H9 (cell line): Measurements from ENCODE around the gene TRIM9. TPM values are rescaled to one million over a fixed set of nuclear protein-coding genes. Genes with fewer than 3 reads are reported as not detected.

Source experiments
- DNase-seq: peaks from one replicate; pipeline ENCODE4 v3.0.0-alpha.2; 2017
- H2AFZ ChIP-seq: one replicate; pipeline ENCODE4 v1.6.1; 2013; ENCODE audit warnings: mild to moderate bottlenecking, low read length, control low read depth, moderate library complexity
- H2AK5ac ChIP-seq: 2 replicates; pipeline ENCODE4 v1.6.1; 2013; ENCODE audit warnings: low read length, control low read depth, mixed read lengths; ENCODE audit not compliant: insufficient read length
- H2BK120ac ChIP-seq: one replicate; pipeline ENCODE4 v1.6.1; 2013; ENCODE audit warnings: low read depth, mild to moderate bottlenecking, low read length, control low read depth, inconsistent platforms; ENCODE audit not compliant: poor library complexity, severe bottlenecking
- H2BK12ac ChIP-seq: 2 replicates; pipeline ENCODE4 v1.6.1; 2013; ENCODE audit warnings: low read length, control low read depth, mixed read lengths, low read depth; ENCODE audit not compliant: insufficient read length
- H2BK15ac ChIP-seq: 2 replicates; pipeline ENCODE4 v1.6.1; 2013; ENCODE audit warnings: low read depth, low read length, control low read depth
- H2BK20ac ChIP-seq: one replicate; pipeline ENCODE4 v1.6.1; 2013; ENCODE audit warnings: low read depth, mild to moderate bottlenecking, low read length, control low read depth, inconsistent platforms; ENCODE audit not compliant: poor library complexity, severe bottlenecking
- H2BK5ac ChIP-seq: 2 replicates; pipeline ENCODE4 v1.6.1; 2013; ENCODE audit warnings: low read length, control low read depth, mixed read lengths; ENCODE audit not compliant: insufficient read length
- H3K14ac ChIP-seq: 2 replicates; pipeline ENCODE4 v1.6.1; 2013; ENCODE audit warnings: low read length, control low read depth; ENCODE audit not compliant: insufficient read depth
- H3K18ac ChIP-seq: 2 replicates; pipeline ENCODE4 v1.6.1; 2013; ENCODE audit warnings: low read depth, mild to moderate bottlenecking, mixed read lengths, low read length, control low read depth; ENCODE audit not compliant: insufficient read length
- H3K23ac ChIP-seq: 2 replicates; pipeline ENCODE4 v1.6.1; 2013; ENCODE audit warnings: low read length, control low read depth, mixed read lengths, low read depth; ENCODE audit not compliant: insufficient read length
- H3K23me2 ChIP-seq: 2 replicates; pipeline ENCODE4 v1.6.1; 2013; ENCODE audit warnings: low read depth, mild to moderate bottlenecking, mixed read lengths, low read length, control low read depth; ENCODE audit not compliant: insufficient read length, poor library complexity, severe bottlenecking
- H3K27ac ChIP-seq: 2 replicates; pipeline ENCODE4 v1.5.1; 2013; ENCODE audit warnings: low read length, control low read depth, mixed read lengths, low read depth; ENCODE audit not compliant: insufficient read length
- H3K27me3 ChIP-seq: 2 replicates; pipeline ENCODE4 v1.6.1; 2013; ENCODE audit warnings: low read length, control low read depth, inconsistent platforms; ENCODE audit not compliant: insufficient read depth
- H3K4ac ChIP-seq: 2 replicates; pipeline ENCODE4 v1.6.1; 2013; ENCODE audit warnings: low read depth, mild to moderate bottlenecking, control low read depth, inconsistent platforms, low read length, moderate library complexity
- H3K4me1 ChIP-seq: 2 replicates; pipeline ENCODE4 v1.6.1; 2013; ENCODE audit warnings: low read length, control low read depth, inconsistent platforms; ENCODE audit not compliant: insufficient read depth
- H3K4me2 ChIP-seq: 2 replicates; pipeline ENCODE4 v1.6.1; 2013; ENCODE audit warnings: low read length, control low read depth, mixed read lengths; ENCODE audit not compliant: insufficient read length, insufficient read depth
- H3K56ac ChIP-seq: 2 replicates; pipeline ENCODE4 v1.6.1; 2013; ENCODE audit warnings: low read depth, mild to moderate bottlenecking, mixed read lengths, low read length, control low read depth; ENCODE audit not compliant: insufficient read length
- H3K79me1 ChIP-seq: 2 replicates; pipeline ENCODE4 v1.6.1; 2013; ENCODE audit warnings: low read depth, mild to moderate bottlenecking, moderate library complexity, low read length, control low read depth, inconsistent platforms; ENCODE audit not compliant: insufficient read depth, poor library complexity, severe bottlenecking
- H3K79me2 ChIP-seq: 2 replicates; pipeline ENCODE4 v1.6.1; 2013; ENCODE audit warnings: low read length, control low read depth, inconsistent platforms; ENCODE audit not compliant: insufficient read depth
- H3K9ac ChIP-seq: 2 replicates; pipeline ENCODE4 v1.6.1; 2013; ENCODE audit warnings: low read length, control low read depth, mixed read lengths; ENCODE audit not compliant: insufficient read length; ENCODE audit errors: extremely low read depth
- H3K9me3 ChIP-seq: one replicate; pipeline ENCODE4 v1.6.1; 2013; ENCODE audit warnings: low read depth, low read length, inconsistent platforms; ENCODE audit not compliant: control insufficient read depth
- H3T11ph ChIP-seq: one replicate; pipeline ENCODE4 v1.6.1; 2013; ENCODE audit warnings: mild to moderate bottlenecking, low read length, control low read depth, inconsistent platforms
- H4K20me1 ChIP-seq: one replicate; pipeline ENCODE4 v1.6.1; 2013; ENCODE audit not compliant: control insufficient read depth, insufficient read length, insufficient read depth
- H4K5ac ChIP-seq: 2 replicates; pipeline ENCODE4 v1.6.1; 2013; ENCODE audit warnings: low read depth, mild to moderate bottlenecking, mixed read lengths, low read length, control low read depth; ENCODE audit not compliant: insufficient read length
- H4K8ac ChIP-seq: replicated peaks from 2 replicates; pipeline ENCODE4 v1.6.1; 2013; ENCODE audit warnings: low read length, control low read depth, mixed read lengths, low read depth; ENCODE audit not compliant: insufficient read length
- H4K91ac ChIP-seq: 2 replicates; pipeline ENCODE4 v1.6.1; 2013; ENCODE audit warnings: low read depth, mild to moderate bottlenecking, moderate library complexity, mixed read lengths, low read length, control low read depth; ENCODE audit not compliant: insufficient read length
- H3K27ac Mint-ChIP-seq, 3 experiments: 2 replicates in 2 of 3; 3 replicates in 1 of 3; pipeline ENCODE4 v1.8.0; 2020 to 2021; ENCODE audit warnings: mixed read lengths in 3 of 3, mild to moderate bottlenecking in 1 of 3, moderate library complexity in 1 of 3
- H3K27me3 Mint-ChIP-seq: 2 replicates; pipeline ENCODE4 v1.8.0; 2021; ENCODE audit warnings: low read depth, mild to moderate bottlenecking, moderate library complexity, mixed read lengths
- H3K36me3 Mint-ChIP-seq, 3 experiments: 2 replicates in 2 of 3; 3 replicates in 1 of 3; pipeline ENCODE4 v1.8.0; 2020 to 2021; ENCODE audit warnings: low read depth in 3 of 3, mixed read lengths in 3 of 3; ENCODE audit not compliant: insufficient read depth in 1 of 3
- H3K4me1 Mint-ChIP-seq, 2 experiments: 2 replicates each; pipeline ENCODE4 v1.8.0; 2020; ENCODE audit warnings: mixed read lengths in 2 of 2
- H3K4me3 Mint-ChIP-seq, 2 experiments: 2 replicates in 1 of 2; 3 replicates in 1 of 2; pipeline ENCODE4 v1.8.0; 2020 to 2021; ENCODE audit warnings: mild to moderate bottlenecking in 2 of 2, mixed read lengths in 2 of 2, moderate library complexity in 1 of 2
- H3K9me3 Mint-ChIP-seq, 2 experiments: 2 replicates in 1 of 2; 3 replicates in 1 of 2; pipeline ENCODE4 v1.8.0; 2020; ENCODE audit warnings: mild to moderate bottlenecking in 2 of 2, mixed read lengths in 2 of 2, moderate library complexity in 1 of 2
- WGBS: extraction: QIAGEN DNeasy Blood & Tissue Kit; methylation state at CpG from one replicate; pipeline ENCODE4 v1.1.7; 2013; ENCODE audit warnings: missing lambda C conversion rate, low lambda C conversion rate, mixed read lengths; ENCODE audit not compliant: insufficient read length; ENCODE audit errors: extremely low coverage; 5-methylcytosine and 5-hydroxymethylcytosine counted together
- total RNA-seq: library from RNA; stranded (reverse); gene quantifications from 2 replicates; pipeline ENCODE4 v1.2.1, GENCODE V29; 2021
- TF ChIP-seq, protein P1 (sequence below): fragments of 200-600 bp; sonication (generic); conservative IDR thresholded peaks from 3 replicates; pipeline ENCODE4 v1.8.0; 2021; ENCODE audit warnings: antibody characterized with exemption, mild to moderate bottlenecking

Gene TRIM9
- total RNA-seq, 1 experiment from 2014 or later = 0.98 TPM

DNA sequence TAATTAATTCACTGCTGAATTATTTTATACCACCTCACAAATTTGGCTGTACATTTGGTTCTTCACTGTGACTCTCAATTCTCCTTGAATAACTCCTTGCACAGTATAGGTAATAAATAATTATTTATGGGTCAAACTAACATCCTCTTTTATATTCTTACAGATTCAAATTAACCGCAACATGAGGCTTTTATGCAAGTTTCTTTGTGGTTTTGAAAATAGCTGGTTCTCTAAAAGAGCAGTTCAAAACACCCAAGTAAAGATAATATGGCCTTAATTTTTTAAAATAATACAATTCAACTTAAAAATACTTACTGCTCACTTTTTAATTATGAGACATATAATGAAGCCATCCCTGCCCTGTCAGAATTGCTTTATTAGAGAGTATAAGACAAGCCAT, 12.9 kb upstream of the TRIM9 start:
- Mint-ChIP-seq H3K27me3 (peaks cover 2% of the 10 kb centered on the region), H3K9me3 (no peaks in the 10 kb centered on the region; a peak in 2 of 5 replicates), H3K4me1 (peaks cover 9 to 10% of the 10 kb centered on the region in 2 experiments), H3K36me3 (no peaks in the 10 kb centered on the region), H3K27ac (no peak overlapping the region), H3K4me3 (no peak overlapping the region)
- Histone ChIP-seq H3K14ac (no peak overlapping the region), H3K79me1 (no peaks in the 10 kb centered on the region), H3K9ac (no peak overlapping the region), H3K23ac (no peak overlapping the region), H4K20me1 (no peaks in the 10 kb centered on the region), H4K5ac (no peak overlapping the region), H3K9me3 (no peaks in the 10 kb centered on the region), H2BK15ac (no peak overlapping the region), H3K4me1 (no peaks in the 10 kb centered on the region), H3K4ac (no peak overlapping the region), H2AK5ac (no peak overlapping the region), H4K91ac (no peak overlapping the region), H3K27me3 (no peaks in the 10 kb centered on the region), H2BK5ac (no peak overlapping the region), H2AFZ (no peak overlapping the region), H3K4me2 (no peak overlapping the region), H3K23me2 (no peaks in the 10 kb centered on the region), H3T11ph (no peak overlapping the region), H3K18ac (no peak overlapping the region), H2BK120ac (no peak overlapping the region), H2BK12ac (no peak overlapping the region), H3K79me2 (no peaks in the 10 kb centered on the region), H3K27ac (no peak overlapping the region), H4K8ac (no peak overlapping the region), H3K56ac (no peak overlapping the region), H2BK20ac (no peak overlapping the region)
- TF ChIP-seq, protein P1, sequence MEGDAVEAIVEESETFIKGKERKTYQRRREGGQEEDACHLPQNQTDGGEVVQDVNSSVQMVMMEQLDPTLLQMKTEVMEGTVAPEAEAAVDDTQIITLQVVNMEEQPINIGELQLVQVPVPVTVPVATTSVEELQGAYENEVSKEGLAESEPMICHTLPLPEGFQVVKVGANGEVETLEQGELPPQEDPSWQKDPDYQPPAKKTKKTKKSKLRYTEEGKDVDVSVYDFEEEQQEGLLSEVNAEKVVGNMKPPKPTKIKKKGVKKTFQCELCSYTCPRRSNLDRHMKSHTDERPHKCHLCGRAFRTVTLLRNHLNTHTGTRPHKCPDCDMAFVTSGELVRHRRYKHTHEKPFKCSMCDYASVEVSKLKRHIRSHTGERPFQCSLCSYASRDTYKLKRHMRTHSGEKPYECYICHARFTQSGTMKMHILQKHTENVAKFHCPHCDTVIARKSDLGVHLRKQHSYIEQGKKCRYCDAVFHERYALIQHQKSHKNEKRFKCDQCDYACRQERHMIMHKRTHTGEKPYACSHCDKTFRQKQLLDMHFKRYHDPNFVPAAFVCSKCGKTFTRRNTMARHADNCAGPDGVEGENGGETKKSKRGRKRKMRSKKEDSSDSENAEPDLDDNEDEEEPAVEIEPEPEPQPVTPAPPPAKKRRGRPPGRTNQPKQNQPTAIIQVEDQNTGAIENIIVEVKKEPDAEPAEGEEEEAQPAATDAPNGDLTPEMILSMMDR = no peak
- no CpG with 5 or more reads among the region's 1 CpG for WGBS
- no peak for DNase-seq
